Heart left ventricle (tissue), 16 donors: Measurements from ENCODE around the gene MTRF1L. TPM values are rescaled to one million over a fixed set of nuclear protein-coding genes. Genes with fewer than 3 reads are reported as not detected.
A peak's percentile ranks its signal among the peaks of the same experiment; 100 is the strongest.

Experiments used
- ATAC-seq, 4 donors: fragments of 200-7000 bp; cut with Tn5 transposase; one replicate each; pipeline ENCODE4 v1.9.1; 2020 to 2022; ENCODE audit warnings: moderate library complexity in 4 of 4, mild to moderate bottlenecking in 3 of 4, moderate number of reproducible peaks in 1 of 4
- DNase-seq, 5 donors: peaks; one replicate each; pipeline ENCODE4 v3.0.0-alpha.2; 2020
- H3K27ac ChIP-seq, 12 donors: fragments of 200-600 bp; sonication (generic) in 4 of 12; one replicate each; pipeline versions ENCODE4 v1.5.0 to v1.8.0; 2016 to 2022; ENCODE audit warnings: mild to moderate bottlenecking in 2 of 12
- H3K27me3 ChIP-seq, 9 donors: fragments of 200-600 bp; sonication (generic) in 2 of 9; one replicate each; pipeline versions ENCODE4 v1.5.1 to v1.8.0; 2016 to 2022; ENCODE audit warnings: mild to moderate bottlenecking in 3 of 9
- H3K36me3 ChIP-seq, 9 donors: fragments of 200-600 bp; sonication (generic) in 2 of 9; one replicate each; pipeline versions ENCODE4 v1.5.0 to v1.8.0; 2018 to 2022; ENCODE audit warnings: mild to moderate bottlenecking in 2 of 9
- H3K4me1 ChIP-seq, 12 donors: fragments of 200-600 bp; sonication (generic) in 4 of 12; one replicate each; pipeline versions ENCODE4 v1.5.0 to v1.8.0; 2016 to 2022; ENCODE audit warnings: mild to moderate bottlenecking in 3 of 12
- H3K4me3 ChIP-seq, 12 donors: fragments of 200-600 bp; sonication (generic) in 4 of 12; one replicate each; pipeline versions ENCODE4 v1.5.0 to v1.8.0; 2017 to 2022; ENCODE audit warnings: mild to moderate bottlenecking in 9 of 12, moderate library complexity in 4 of 12
- H3K9me3 ChIP-seq, 12 donors: fragments of 200-600 bp; sonication (generic) in 4 of 12; one replicate each; pipeline versions ENCODE4 v1.5.0 to v1.8.0; 2016 to 2022; ENCODE audit warnings: mild to moderate bottlenecking in 1 of 12
- POLR2A ChIP-seq, 2 donors: fragments of 450-650 bp; IDR thresholded peaks; one replicate each; pipeline ENCODE4 v1.6.1; 2017; ENCODE audit warnings: antibody characterized with exemption in 2 of 2, mild to moderate bottlenecking in 2 of 2, moderate library complexity in 2 of 2
- WGBS, 4 donors: extraction: QIAGEN DNeasy Blood & Tissue Kit in 2 of 4; methylation state at CpG; one replicate each; pipeline versions ENCODE4 v1.1.5 to v1.1.7; 2013 to 2018; 5-methylcytosine and 5-hydroxymethylcytosine counted together
- intact Hi-C, 10 donors: fragments of 100-400 bp; cut with DNase I; formaldehyde crosslinking; loops; one replicate each; pipeline versions ENCODE4 v1.11.1 to v1.14.2; 2022
- polyA plus RNA-seq, 2 donors: library from polyadenylated mRNA; stranded (reverse); fragments of 200-250 nt; gene quantifications; one replicate each; pipeline ENCODE4 v1.2.3, GENCODE V29; 2013
- total RNA-seq, 9 donors: library from RNA; depleted of rRNA in 2 of 9; stranded (reverse); fragments of >200 nt in 2 of 9; fragmentation: NEBNext Ultra II Directional in 3 of 9; extraction: Animal tissue kit (Norgen Biotek cat#: 25700) in 3 of 9; gene quantifications; one replicate each; pipeline versions ENCODE4 v1.1.0 to v1.2.4, GENCODE V29; 2016 to 2023
- TF ChIP-seq, protein P1 (sequence below), 12 donors: fragments of 200-600 bp; sonication (generic) in 4 of 12; IDR thresholded peaks; one replicate each; pipeline versions ENCODE4 v1.5.0 to v1.8.0; 2018 to 2022; ENCODE audit warnings: antibody characterized with exemption in 12 of 12, mild to moderate bottlenecking in 5 of 12
- donor health status: ischemic (EF 13 %, LVEDD 7.1; RV severe dilation, severe dysfunction).
- donor health status: healthy with polysubstance abuse.
- donor health status: DM: no; HTN: yes; CAD: no.
- donor health status: DM: no; HTN: no; CAD: no.
- donor health status: ischemic (EF 25% LVEDD 6.9; RV normal size, moderate dysfunction).
- donor health status: ischemic (EF 25% LVEDD 5.7; RV mildly dilated, moderate dysfunction).
- donor health status: healthy.
- donor health status: DM: yes; HTN: yes; CAD: no.
- donor health status: ischemic (EF 35%, LVEDD 5.7; RV mildly dilated, moderate dysfunction).
- donor health status: nonischemic (EF 11% LVEDD 7.7; RV severe dilation, severe dysfunction).
- donor health status: DM: yes; HTN: yes; CAD: no.
- donor health status: PGD.
- donor health status: ischemic (EF 29% LVEDD 5.4; RV normal size, mild dysfunction).
- donor health status: nonischemic (EF 23%, LVEDD 6.1; RV moderate dilation, normal function).

Gene MTRF1L
- total and polyA plus RNA-seq, 11 donors = 14.8 to 33.0 (median 22.7) TPM

DNA sequence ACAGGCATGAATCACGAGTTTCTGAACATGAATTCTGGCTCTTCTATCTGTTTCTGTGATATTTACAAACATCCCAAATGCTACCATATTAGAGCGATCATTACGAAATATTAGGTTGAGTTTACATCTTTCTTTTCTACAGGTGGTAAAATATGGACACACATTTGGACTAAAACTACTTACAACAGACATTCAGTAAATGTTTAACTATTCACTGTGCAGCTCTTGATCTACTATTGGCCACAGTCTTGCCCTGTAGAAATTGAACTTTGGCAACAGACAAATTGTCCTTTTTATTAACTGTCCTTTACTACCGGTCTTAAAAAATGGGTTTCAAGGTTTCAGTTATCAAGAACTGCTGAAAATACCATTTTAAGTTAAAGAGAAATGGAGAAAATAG is 26.5 kb upstream of the MTRF1L start:
- no peak for ATAC-seq
- Histone ChIP-seq H3K9me3 (no peaks in the 10 kb centered on the region), H3K4me1 (peaks cover 0 to 4% (median 0%) of the 10 kb centered on the region in 12 donors), H3K27ac (no peak overlapping the region), H3K4me3 (no peak overlapping the region), H3K27me3 (no peaks in the 10 kb centered on the region), H3K36me3 (no peaks in the 10 kb centered on the region)
- DNase-seq = no peak
- intact Hi-C loops = loop anchor here in 3 of 10 donors (5.0 to 10.0 kb wide), 3 partner anchors 74 to 164 kb away; no protein-coding TSS in a partner anchor
- no peak for TF ChIP-seq POLR2A (IDR thresholded peaks at IDR 0.05)
- TF ChIP-seq, protein P1, sequence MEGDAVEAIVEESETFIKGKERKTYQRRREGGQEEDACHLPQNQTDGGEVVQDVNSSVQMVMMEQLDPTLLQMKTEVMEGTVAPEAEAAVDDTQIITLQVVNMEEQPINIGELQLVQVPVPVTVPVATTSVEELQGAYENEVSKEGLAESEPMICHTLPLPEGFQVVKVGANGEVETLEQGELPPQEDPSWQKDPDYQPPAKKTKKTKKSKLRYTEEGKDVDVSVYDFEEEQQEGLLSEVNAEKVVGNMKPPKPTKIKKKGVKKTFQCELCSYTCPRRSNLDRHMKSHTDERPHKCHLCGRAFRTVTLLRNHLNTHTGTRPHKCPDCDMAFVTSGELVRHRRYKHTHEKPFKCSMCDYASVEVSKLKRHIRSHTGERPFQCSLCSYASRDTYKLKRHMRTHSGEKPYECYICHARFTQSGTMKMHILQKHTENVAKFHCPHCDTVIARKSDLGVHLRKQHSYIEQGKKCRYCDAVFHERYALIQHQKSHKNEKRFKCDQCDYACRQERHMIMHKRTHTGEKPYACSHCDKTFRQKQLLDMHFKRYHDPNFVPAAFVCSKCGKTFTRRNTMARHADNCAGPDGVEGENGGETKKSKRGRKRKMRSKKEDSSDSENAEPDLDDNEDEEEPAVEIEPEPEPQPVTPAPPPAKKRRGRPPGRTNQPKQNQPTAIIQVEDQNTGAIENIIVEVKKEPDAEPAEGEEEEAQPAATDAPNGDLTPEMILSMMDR (IDR thresholded peaks at IDR 0.05) = no peak
- 77 to 96% (median 94%) methylated on average over 4 of the region's 4 CpGs for WGBS, 4 donors

GRCh38 chr6:153028286-153028685 is 25.8 kb upstream of the MTRF1L start:
- ATAC-seq = no peak
- TF ChIP-seq, protein P1 (IDR thresholded peaks at IDR 0.05) = no peak
- no peak for TF ChIP-seq POLR2A (IDR thresholded peaks at IDR 0.05)

DNA sequence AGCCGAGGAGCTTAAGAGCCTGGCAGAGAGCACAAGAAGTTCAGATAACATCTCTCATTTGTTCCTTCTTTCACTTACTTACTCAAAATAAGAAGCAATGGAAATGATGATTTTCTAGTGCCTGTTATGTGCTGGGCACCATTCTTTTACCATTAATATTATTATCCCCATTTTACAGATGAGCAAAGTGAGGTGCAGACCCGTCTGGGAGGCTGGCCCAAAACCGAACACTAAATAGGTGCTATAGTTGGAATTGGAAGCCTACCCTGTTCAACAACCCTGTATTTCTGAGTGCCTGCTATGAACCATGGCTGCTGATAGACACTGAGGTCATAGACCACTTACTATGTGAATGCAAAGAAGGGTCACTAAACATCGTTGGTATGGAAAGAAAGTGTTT is 25.0 kb upstream of the MTRF1L start:
- no peaks in the 10 kb centered on the region for H3K36me3 ChIP-seq
- 75 to 88% (median 81%) methylated on average over 4 of the region's 4 CpGs for WGBS, 4 donors
- H3K9me3 ChIP-seq = no peaks in the 10 kb centered on the region
- peaks cover 0 to 4% (median 0%) of the 10 kb centered on the region in 12 donors for H3K4me1 ChIP-seq
- no peak overlapping the region for H3K27ac ChIP-seq
- H3K4me3 ChIP-seq = no peak overlapping the region
- no peaks in the 10 kb centered on the region for H3K27me3 ChIP-seq
- no peak for TF ChIP-seq POLR2A (IDR thresholded peaks at IDR 0.05)
- TF ChIP-seq, protein P1 (IDR thresholded peaks at IDR 0.05) = no peak
- DNase-seq (no peak), ATAC-seq (no peak)
- intact Hi-C loops = loop anchor here in 3 of 10 donors (5.0 to 10.0 kb wide), 3 partner anchors 73 to 163 kb away; no protein-coding TSS in a partner anchor

More at GRCh38 chr6:153028286-153028685, 25.8 kb upstream of the MTRF1L start:
- Histone ChIP-seq H3K27me3 (no peaks in the 10 kb centered on the region), H3K4me3 (no peak overlapping the region), H3K4me1 (peaks cover 0 to 4% (median 0%) of the 10 kb centered on the region in 12 donors), H3K36me3 (no peaks in the 10 kb centered on the region), H3K27ac (no peak overlapping the region), H3K9me3 (no peaks in the 10 kb centered on the region)
- intact Hi-C loops = loop anchor here in 3 of 10 donors (5.0 to 10.0 kb wide), 3 partner anchors 73 to 163 kb away; no protein-coding TSS in a partner anchor
- 88 to 100% (median 94%) methylated on average over 2 of the region's 2 CpGs for WGBS, 4 donors
- DNase-seq = no peak

- Histone ChIP-seq H3K4me1 (peaks cover 0 to 4% (median 0%) of the 10 kb centered on the region in 12 donors), H3K4me3 (no peak overlapping the region), H3K36me3 (no peaks in the 10 kb centered on the region), H3K27ac (no peak overlapping the region), H3K9me3 (no peaks in the 10 kb centered on the region), H3K27me3 (no peaks in the 10 kb centered on the region)
- no peak for ATAC-seq
- intact Hi-C loops = loop anchor here in 9 of 10 donors (2.0 to 10.0 kb wide), 6 partner anchors 70 to 162 kb away; no protein-coding TSS in a partner anchor
- no peak for TF ChIP-seq POLR2A (IDR thresholded peaks at IDR 0.05)
- TF ChIP-seq, protein P1 (IDR thresholded peaks at IDR 0.05) = peak in 2 of 12 donors; percentile 17 to 28
- DNase-seq = no peak
- 3 to 13% (median 8%) methylated on average over 1 of the region's 1 CpG for WGBS, 4 donors
Observed at GRCh38 chr6:153024709-153025017, 22.2 kb upstream of the MTRF1L start.
